Endothelial cell (in vitro differentiated cells): ENCODE data around the gene ALG14. TPM values are rescaled to one million over a fixed set of nuclear protein-coding genes. Genes with fewer than 3 reads are reported as not detected.

Experiments
- DNase-seq: peaks from one replicate; pipeline ENCODE4 v3.0.0; 2021; ENCODE audit warnings: low spot score
- H3K27ac Mint-ChIP-seq: one replicate; pipeline ENCODE4 v1.8.0; 2021; ENCODE audit warnings: mixed read lengths, inconsistent platforms; ENCODE audit not compliant: unreplicated experiment
- H3K27me3 Mint-ChIP-seq: one replicate; pipeline ENCODE4 v1.8.0; 2021; ENCODE audit warnings: mild to moderate bottlenecking, moderate library complexity, mixed read lengths, inconsistent platforms; ENCODE audit not compliant: unreplicated experiment
- H3K36me3 Mint-ChIP-seq: one replicate; pipeline ENCODE4 v1.8.0; 2021; ENCODE audit warnings: mild to moderate bottlenecking, low read depth, mixed read lengths, inconsistent platforms; ENCODE audit not compliant: unreplicated experiment
- H3K4me1 Mint-ChIP-seq: one replicate; pipeline ENCODE4 v1.8.0; 2021; ENCODE audit warnings: mild to moderate bottlenecking, mixed read lengths, inconsistent platforms; ENCODE audit not compliant: unreplicated experiment
- H3K4me3 Mint-ChIP-seq: one replicate; pipeline ENCODE4 v1.8.0; 2021; ENCODE audit warnings: mild to moderate bottlenecking, mixed read lengths, inconsistent platforms; ENCODE audit not compliant: unreplicated experiment
- H3K9me3 Mint-ChIP-seq: one replicate; pipeline ENCODE4 v1.8.0; 2021; ENCODE audit warnings: mixed read lengths, inconsistent platforms; ENCODE audit not compliant: unreplicated experiment
- total RNA-seq: library from RNA; stranded (reverse); fragmentation: NEBNext Ultra II Directional; extraction: Animal tissue kit (Norgen Biotek cat#: 25700); gene quantifications from one replicate; pipeline ENCODE4 v1.2.1, GENCODE V29; 2021; ENCODE audit not compliant: unreplicated experiment
- TF ChIP-seq, protein P1 (sequence below): fragments of 200-600 bp; sonication (generic); IDR thresholded peaks from one replicate; pipeline ENCODE4 v1.5.0; 2021; ENCODE audit warnings: antibody characterized with exemption; ENCODE audit not compliant: unreplicated experiment

The ALG14 gene
- total RNA-seq, 1 donor from 2014 or later, result 2.2 TPM

- Mint-ChIP-seq H3K36me3 (no peaks in the 10 kb centered on the region), H3K4me1 (peaks cover 3% of the 10 kb centered on the region), H3K9me3 (no peaks in the 10 kb centered on the region), H3K27ac (no peak overlapping the region), H3K4me3 (no peak overlapping the region), H3K27me3 (no peaks in the 10 kb centered on the region)
- no peak for DNase-seq
- TF ChIP-seq, protein P1, sequence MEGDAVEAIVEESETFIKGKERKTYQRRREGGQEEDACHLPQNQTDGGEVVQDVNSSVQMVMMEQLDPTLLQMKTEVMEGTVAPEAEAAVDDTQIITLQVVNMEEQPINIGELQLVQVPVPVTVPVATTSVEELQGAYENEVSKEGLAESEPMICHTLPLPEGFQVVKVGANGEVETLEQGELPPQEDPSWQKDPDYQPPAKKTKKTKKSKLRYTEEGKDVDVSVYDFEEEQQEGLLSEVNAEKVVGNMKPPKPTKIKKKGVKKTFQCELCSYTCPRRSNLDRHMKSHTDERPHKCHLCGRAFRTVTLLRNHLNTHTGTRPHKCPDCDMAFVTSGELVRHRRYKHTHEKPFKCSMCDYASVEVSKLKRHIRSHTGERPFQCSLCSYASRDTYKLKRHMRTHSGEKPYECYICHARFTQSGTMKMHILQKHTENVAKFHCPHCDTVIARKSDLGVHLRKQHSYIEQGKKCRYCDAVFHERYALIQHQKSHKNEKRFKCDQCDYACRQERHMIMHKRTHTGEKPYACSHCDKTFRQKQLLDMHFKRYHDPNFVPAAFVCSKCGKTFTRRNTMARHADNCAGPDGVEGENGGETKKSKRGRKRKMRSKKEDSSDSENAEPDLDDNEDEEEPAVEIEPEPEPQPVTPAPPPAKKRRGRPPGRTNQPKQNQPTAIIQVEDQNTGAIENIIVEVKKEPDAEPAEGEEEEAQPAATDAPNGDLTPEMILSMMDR, result no peak
Measured at GRCh38 chr1:95080446-95080845, 7.7 kb upstream of the ALG14 start.

DNA sequence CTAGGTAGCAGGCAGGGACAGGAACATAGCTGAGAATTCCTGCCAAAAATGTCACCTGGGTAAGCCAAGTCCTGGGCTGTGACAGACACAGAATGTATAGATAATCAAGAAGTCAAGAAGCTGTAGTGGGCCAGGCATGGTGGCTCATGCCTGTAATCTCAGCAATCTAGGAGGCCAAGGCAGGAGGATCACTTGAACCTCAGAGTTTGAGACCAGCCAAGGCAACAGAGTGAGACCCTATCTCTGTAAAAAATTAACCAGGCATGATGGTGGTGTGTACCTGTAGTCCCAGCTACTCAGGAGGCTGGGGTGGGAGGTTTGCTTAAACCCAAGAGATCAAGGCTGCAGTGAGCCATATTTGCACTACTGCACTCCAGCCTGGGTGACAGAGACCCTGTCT, 3.3 kb upstream of the ALG14 start:
- Mint-ChIP-seq H3K4me1 (peaks cover 14% of the 10 kb centered on the region), H3K27me3 (peaks cover 3% of the 10 kb centered on the region), H3K4me3 (no peak overlapping the region), H3K27ac (no peak overlapping the region), H3K9me3 (no peaks in the 10 kb centered on the region), H3K36me3 (no peaks in the 10 kb centered on the region)
- no peak for DNase-seq
- TF ChIP-seq, protein P1, result no peak

DNA sequence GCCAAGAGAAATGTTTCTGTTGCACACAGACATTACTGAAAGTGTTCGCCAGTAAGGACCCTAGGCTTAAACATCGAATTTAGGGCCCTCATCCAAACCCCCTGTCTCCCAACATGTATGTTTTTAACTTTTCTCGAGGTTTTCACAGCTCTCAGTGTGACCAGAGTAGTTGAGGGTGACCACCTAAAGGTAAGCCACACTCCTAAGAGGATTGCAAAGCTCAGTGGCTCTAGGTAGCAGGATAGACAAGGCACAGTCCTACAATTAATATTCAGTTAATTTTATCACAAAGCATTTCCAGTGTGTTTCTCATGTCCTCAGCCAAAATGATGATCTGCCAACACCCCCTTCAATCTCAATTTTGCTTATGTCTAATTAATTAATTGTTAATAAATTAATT, 695 bp upstream of the ALG14 start:
- Mint-ChIP-seq H3K4me3 (peak overlapping the region; percentile 100), H3K27me3 (peaks cover 3% of the 10 kb centered on the region), H3K27ac (peak overlapping the region; percentile 83), H3K9me3 (no peaks in the 10 kb centered on the region), H3K36me3 (no peaks in the 10 kb centered on the region), H3K4me1 (peaks cover 14% of the 10 kb centered on the region)
- no peak for DNase-seq
- TF ChIP-seq, protein P1, result no peak

DNA sequence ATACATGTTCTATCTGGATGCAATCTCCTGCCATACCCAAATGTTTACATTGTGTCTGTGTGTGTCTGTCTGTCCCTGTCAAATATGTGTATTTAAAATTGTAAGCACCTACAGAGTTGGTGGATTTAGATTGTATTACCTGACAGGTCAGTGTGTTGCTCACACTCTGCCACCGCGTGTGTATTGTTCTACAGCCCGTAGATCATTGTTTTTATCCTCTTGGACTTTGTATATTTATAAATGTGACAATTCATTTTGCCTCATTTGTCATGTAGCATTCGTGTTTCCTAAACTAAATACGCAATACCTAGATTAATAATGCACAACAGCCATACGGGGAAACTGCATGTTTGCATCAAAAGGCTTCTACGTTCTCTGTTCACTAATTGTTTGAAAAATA, 634 bp downstream of the ALG14 start:
- Mint-ChIP-seq H3K27ac (no peak overlapping the region), H3K27me3 (peaks cover 3% of the 10 kb centered on the region), H3K36me3 (no peaks in the 10 kb centered on the region), H3K4me1 (peaks cover 14% of the 10 kb centered on the region), H3K4me3 (peak overlapping the region; percentile 100), H3K9me3 (no peaks in the 10 kb centered on the region)
- no peak for DNase-seq
- TF ChIP-seq, protein P1, result no peak

DNA sequence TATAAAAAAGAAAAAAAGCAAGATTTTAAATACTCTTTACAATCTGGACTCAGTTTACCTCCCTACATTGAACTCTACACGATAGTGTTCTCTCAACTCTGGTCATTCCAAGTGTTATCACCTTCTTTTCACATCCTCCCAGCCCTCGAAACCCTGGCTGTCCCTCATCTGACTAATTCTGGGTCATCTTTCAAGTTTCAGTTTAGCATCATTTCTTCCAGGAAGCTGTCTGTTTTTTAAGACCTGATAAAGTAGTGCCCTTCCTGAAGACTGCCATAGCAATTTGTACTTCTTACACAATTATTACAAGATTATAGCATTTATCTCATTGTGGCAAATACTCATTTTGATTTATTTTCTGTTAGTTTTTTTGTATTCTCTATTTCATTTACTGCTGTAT, 1.2 kb downstream of the ALG14 start:
- TF ChIP-seq, protein P1, result no peak
- H3K9me3 Mint-ChIP-seq, result no peaks in the 10 kb centered on the region
- peaks cover 3% of the 10 kb centered on the region for H3K27me3 Mint-ChIP-seq
- DNase-seq, result no peak
- no peaks in the 10 kb centered on the region for H3K36me3 Mint-ChIP-seq
- H3K27ac Mint-ChIP-seq, result no peak overlapping the region
- peaks cover 14% of the 10 kb centered on the region for H3K4me1 Mint-ChIP-seq
- H3K4me3 Mint-ChIP-seq, result peak overlapping the region; percentile 100
